Measurements from ENCODE around the gene PI4KA. TPM values are rescaled to one million over a fixed set of nuclear protein-coding genes. Genes with fewer than 3 reads are reported as not detected.

The PI4KA gene
- total RNA-seq, 1 donor from 2014 or later = 150 TPM

- intact Hi-C loops (cut with DNase I) = no loop called here
- no peaks in the 10 kb centered on the region for H3K4me1 ChIP-seq
- no peaks in the 10 kb centered on the region for H3K27me3 ChIP-seq
- H3K9me3 ChIP-seq = no peaks in the 10 kb centered on the region
- H3K4me3 ChIP-seq = no peak overlapping the region
- H3K27ac ChIP-seq = no peak overlapping the region
- H3K36me3 ChIP-seq = peaks cover 32 to 44% of the 10 kb centered on the region in 2 donors
- TF ChIP-seq CTCF (IDR thresholded peaks at IDR 0.05) = no peak
- no peak for DNase-seq (ENCODE audit: low spot score in 2 of 2)
Observed at GRCh38 chr22:20873214-20873613, 14.6 kb upstream of the PI4KA start.

- intact Hi-C loops (cut with DNase I) = no loop called here
- no peak overlapping the region for H3K27ac ChIP-seq
- no peaks in the 10 kb centered on the region for H3K27me3 ChIP-seq
- H3K36me3 ChIP-seq = peaks cover 19 to 35% of the 10 kb centered on the region in 2 donors
- no peak for DNase-seq (ENCODE audit: low spot score in 2 of 2)
- H3K9me3 ChIP-seq = no peaks in the 10 kb centered on the region
- no peak overlapping the region for H3K4me3 ChIP-seq
- TF ChIP-seq CTCF (IDR thresholded peaks at IDR 0.05) = no peak
- H3K4me1 ChIP-seq = peaks cover 0 to 4% of the 10 kb centered on the region in 2 donors
Observed at GRCh38 chr22:20869234-20869633, 10.6 kb upstream of the PI4KA start.

- Histone ChIP-seq H3K36me3 (peaks cover 19 to 32% of the 10 kb centered on the region in 2 donors), H3K27ac (peak overlapping the region; percentile 60 to 68), H3K9me3 (no peaks in the 10 kb centered on the region), H3K27me3 (no peaks in the 10 kb centered on the region), H3K4me3 (no peak overlapping the region), H3K4me1 (peaks cover 0 to 4% of the 10 kb centered on the region in 2 donors)
- intact Hi-C loops (cut with DNase I) = no loop called here
- no peak for TF ChIP-seq CTCF (IDR thresholded peaks at IDR 0.05)
- DNase-seq (ENCODE audit: low spot score in 2 of 2) = no peak
Observed at GRCh38 chr22:20868025-20868962, 9.7 kb upstream of the PI4KA start.

DNA sequence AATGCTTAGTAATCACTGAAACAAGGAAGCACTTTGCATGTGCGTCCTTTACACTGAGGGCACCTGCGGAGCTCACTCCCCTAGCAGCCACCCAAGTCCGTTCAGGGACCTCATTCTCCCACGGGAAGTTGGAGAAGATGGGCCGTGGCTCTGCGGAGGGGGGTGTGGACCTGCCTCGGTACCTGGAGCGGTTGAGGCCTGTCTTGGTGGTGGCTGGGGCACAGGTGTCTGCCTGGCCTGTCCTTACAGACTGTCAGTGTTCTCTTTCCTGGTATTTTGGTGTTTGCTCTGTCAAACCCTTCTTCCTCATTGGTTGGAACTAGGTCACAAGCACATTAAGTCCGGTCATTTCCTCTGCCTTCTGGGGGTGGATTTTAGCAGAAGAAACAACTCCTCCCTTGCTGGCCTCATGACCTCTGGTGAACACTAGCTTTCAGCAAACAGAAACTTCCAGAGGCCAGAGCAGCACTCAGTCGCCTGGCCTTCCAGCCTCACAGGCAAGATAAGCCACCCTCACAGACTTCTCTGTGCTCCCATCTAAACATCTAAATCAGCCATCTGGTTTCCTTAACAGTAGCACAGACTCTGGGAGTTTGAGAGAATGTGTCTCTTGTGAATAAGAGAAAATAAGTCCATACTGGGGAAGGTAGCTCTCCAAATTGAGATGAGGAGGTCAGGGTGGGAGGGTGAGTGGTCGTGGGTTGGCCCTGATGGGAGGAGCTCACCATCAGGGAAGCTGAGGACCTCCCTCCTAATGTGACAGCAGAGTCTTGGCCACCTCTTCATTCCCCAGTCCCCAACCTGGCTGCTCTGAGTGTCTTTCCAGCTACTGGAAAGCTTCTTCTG, 8.8 kb upstream of the PI4KA start:
- intact Hi-C loops (cut with DNase I) = no loop called here
- Histone ChIP-seq H3K27ac (peak overlapping the region; percentile 61 to 68), H3K27me3 (no peaks in the 10 kb centered on the region), H3K4me1 (peaks cover 0 to 4% of the 10 kb centered on the region in 2 donors), H3K9me3 (no peaks in the 10 kb centered on the region), H3K36me3 (peaks cover 14 to 27% of the 10 kb centered on the region in 2 donors), H3K4me3 (no peak overlapping the region)
- no peak for TF ChIP-seq CTCF (IDR thresholded peaks at IDR 0.05)
- DNase-seq (ENCODE audit: low spot score in 2 of 2) = peak; percentile 22 to 66

GRCh38 chr22:20866736-20867135, 8.1 kb upstream of the PI4KA start:
- no peak for DNase-seq (ENCODE audit: low spot score in 2 of 2)
- H3K4me3 ChIP-seq = no peak overlapping the region
- no peak for TF ChIP-seq CTCF (IDR thresholded peaks at IDR 0.05)
- no peaks in the 10 kb centered on the region for H3K9me3 ChIP-seq
- peaks cover 0 to 4% of the 10 kb centered on the region in 2 donors for H3K4me1 ChIP-seq
- H3K27me3 ChIP-seq = no peaks in the 10 kb centered on the region
- peaks cover 14 to 20% of the 10 kb centered on the region in 2 donors for H3K36me3 ChIP-seq
- peak overlapping the region; percentile 61 to 68 for H3K27ac ChIP-seq
- intact Hi-C loops (cut with DNase I) = no loop called here
